ENCODE data around the gene AP2A1.

GRCh38 chr19:49814010-49814409 lies 47.2 kb downstream of the AP2A1 start:
- TF ChIP-seq CTCF (IDR thresholded peaks at IDR 0.05; ENCODE audit: low read depth, low read length), result no peak
- TF ChIP-seq EZH2phosphoT487 (IDR thresholded peaks at IDR 0.05; ENCODE audit: low read depth), result no peak
